HG02678 (cell line): ENCODE results near the gene ATP6V0E1.

Experiments
- ATAC-seq: cut with Tn5 transposase; IDR thresholded peaks from one replicate; pipeline ENCODE4 v1.9.1; 2021; ENCODE audit warnings: mild to moderate bottlenecking, moderate library complexity; ENCODE audit not compliant: unreplicated experiment

Gene ATP6V0E1

GRCh38 chr5:172983542-172984243 is at the start of gene ATP6V0E1:
Gene ATP6V0E1 (plus strand): TSS chr5:172983771. CDS start chr5:172983861, 90 bp downstream.
- ATAC-seq, result peak; percentile 86

- no peak for ATAC-seq
Observed at GRCh38 chr5:172935096-172935495, 48.5 kb upstream of the ATP6V0E1 start.

GRCh38 chr5:172936401-172936800 is 47.2 kb upstream of the ATP6V0E1 start:
- ATAC-seq, result no peak

GRCh38 chr5:172939071-172939470 is 44.5 kb upstream of the ATP6V0E1 start:
- no peak for ATAC-seq

- ATAC-seq, result no peak
Observed at GRCh38 chr5:172939611-172940267, 43.8 kb upstream of the ATP6V0E1 start.

GRCh38 chr5:172940268-172941066 is 43.1 kb upstream of the ATP6V0E1 start:
- ATAC-seq, result no peak

- ATAC-seq, result no peak
Observed at GRCh38 chr5:172941067-172941516, 42.5 kb upstream of the ATP6V0E1 start.

- ATAC-seq, result no peak
Observed at GRCh38 chr5:172942556-172942955, 41.0 kb upstream of the ATP6V0E1 start.

- no peak for ATAC-seq
Observed at GRCh38 chr5:172943283-172943841, 40.2 kb upstream of the ATP6V0E1 start.

GRCh38 chr5:172943906-172944305 is 39.7 kb upstream of the ATP6V0E1 start:
- ATAC-seq, result no peak

GRCh38 chr5:172944741-172945140 is 38.8 kb upstream of the ATP6V0E1 start:
- ATAC-seq, result no peak

- ATAC-seq, result no peak
Observed at GRCh38 chr5:172945151-172945550, 38.4 kb upstream of the ATP6V0E1 start.

GRCh38 chr5:172946146-172946545 is 37.4 kb upstream of the ATP6V0E1 start:
- no peak for ATAC-seq

GRCh38 chr5:172949426-172949825 is 34.1 kb upstream of the ATP6V0E1 start:
- no peak for ATAC-seq

- no peak for ATAC-seq
Observed at GRCh38 chr5:172950176-172950965, 33.2 kb upstream of the ATP6V0E1 start.

- no peak for ATAC-seq
Observed at GRCh38 chr5:172951371-172952033, 32.1 kb upstream of the ATP6V0E1 start.

GRCh38 chr5:172952034-172952511 is 31.5 kb upstream of the ATP6V0E1 start:
- ATAC-seq, result no peak

- no peak for ATAC-seq
Observed at GRCh38 chr5:172953776-172954675, 29.5 kb upstream of the ATP6V0E1 start.

- no peak for ATAC-seq
Observed at GRCh38 chr5:172954751-172955159, 28.8 kb upstream of the ATP6V0E1 start.
